NCI-H2196 (cell line): Measurements from ENCODE around the gene VSTM2L.
"Not testable (repeated sequence)": the region's sequence is repeated elsewhere in the genome, so short reads cannot be mapped to it uniquely, and the experiment has no call there.

Source experiments
- DNase-seq: peaks from one replicate; lab custom pipeline; 2025; ENCODE audit not compliant: unreplicated experiment; lab: John Stamatoyannopoulos, UW

Gene VSTM2L

GRCh38 chr20:37961066-37961465, 58.1 kb downstream of the VSTM2L start:
- no peak for DNase-seq

- DNase-seq, result not testable (repeated sequence)
These were observed 60.6 kb downstream of the VSTM2L start for GRCh38 chr20:37963483-37963882.

- DNase-seq, result no peak
These were observed 66.0 kb downstream of the VSTM2L start for GRCh38 chr20:37968841-37969401.

GRCh38 chr20:37969949-37970855, 67.3 kb downstream of the VSTM2L start:
- DNase-seq, result no peak

- no peak for DNase-seq
These were observed 67.9 kb downstream of the VSTM2L start for GRCh38 chr20:37970856-37971245.

GRCh38 chr20:37971561-37972127, 68.7 kb downstream of the VSTM2L start:
- no peak for DNase-seq

DNA sequence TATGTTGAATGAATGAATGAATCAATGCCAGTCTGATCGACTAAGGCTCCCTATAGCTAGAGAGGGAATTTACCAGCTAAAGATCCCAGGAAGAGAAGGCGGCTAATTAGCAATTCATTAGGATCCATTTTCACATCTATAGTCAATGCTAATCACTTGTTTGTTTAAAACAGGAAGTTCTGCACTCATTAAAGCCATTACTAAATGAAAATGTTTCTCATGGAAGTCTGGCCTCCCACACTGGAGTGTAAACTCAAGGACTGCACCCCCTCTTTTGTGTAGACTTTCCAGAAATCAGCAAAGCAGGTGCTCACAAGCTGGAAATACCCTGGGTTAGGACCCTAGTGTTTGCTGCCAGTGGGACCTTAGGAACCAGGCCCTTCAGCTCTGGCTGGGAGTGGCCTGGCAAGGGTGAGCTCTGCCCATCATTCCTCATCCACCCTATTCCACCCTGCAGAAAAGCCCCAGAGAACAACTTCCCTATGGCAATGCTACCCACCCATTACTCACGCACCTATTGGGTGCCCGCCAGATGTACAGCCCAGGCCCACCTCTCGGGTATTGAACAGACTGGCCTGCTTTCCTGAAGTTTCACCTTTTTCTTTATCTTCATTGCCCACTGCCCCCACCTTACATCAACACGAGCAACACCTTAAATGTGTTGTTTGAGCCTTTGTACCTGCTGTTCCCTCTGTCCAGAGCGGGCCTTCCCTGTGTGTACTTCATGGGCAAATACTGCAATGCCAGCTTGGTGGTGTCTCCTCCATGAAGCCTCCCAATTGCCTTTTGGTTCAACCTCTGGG, 69.5 kb downstream of the VSTM2L start:
- DNase-seq, result no peak

- no peak for DNase-seq
These were observed 70.4 kb downstream of the VSTM2L start for GRCh38 chr20:37973059-37973910.

- DNase-seq, result no peak
These were observed 74.0 kb downstream of the VSTM2L start for GRCh38 chr20:37976887-37977286.

GRCh38 chr20:37977338-37977737, 74.4 kb downstream of the VSTM2L start:
- no peak for DNase-seq

DNA sequence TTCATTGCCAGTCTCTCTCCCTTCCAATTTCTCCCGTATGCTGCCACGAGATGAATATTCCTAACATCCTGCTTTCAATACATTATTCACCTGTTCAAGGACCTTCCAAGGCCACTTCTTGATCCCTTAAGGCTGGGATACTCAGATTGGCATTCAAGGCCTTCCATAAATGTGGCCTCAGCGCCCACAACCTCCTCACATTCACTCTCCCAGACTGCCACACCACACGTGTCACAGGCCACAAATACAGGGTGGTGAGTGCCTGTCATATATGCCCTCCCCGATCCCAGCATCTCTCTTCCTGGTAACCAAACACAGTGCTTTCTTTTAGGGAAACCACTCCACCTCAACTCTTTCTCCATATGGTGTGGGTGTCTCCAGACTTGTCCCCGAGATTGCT, 74.9 kb downstream of the VSTM2L start:
- no peak for DNase-seq

DNA sequence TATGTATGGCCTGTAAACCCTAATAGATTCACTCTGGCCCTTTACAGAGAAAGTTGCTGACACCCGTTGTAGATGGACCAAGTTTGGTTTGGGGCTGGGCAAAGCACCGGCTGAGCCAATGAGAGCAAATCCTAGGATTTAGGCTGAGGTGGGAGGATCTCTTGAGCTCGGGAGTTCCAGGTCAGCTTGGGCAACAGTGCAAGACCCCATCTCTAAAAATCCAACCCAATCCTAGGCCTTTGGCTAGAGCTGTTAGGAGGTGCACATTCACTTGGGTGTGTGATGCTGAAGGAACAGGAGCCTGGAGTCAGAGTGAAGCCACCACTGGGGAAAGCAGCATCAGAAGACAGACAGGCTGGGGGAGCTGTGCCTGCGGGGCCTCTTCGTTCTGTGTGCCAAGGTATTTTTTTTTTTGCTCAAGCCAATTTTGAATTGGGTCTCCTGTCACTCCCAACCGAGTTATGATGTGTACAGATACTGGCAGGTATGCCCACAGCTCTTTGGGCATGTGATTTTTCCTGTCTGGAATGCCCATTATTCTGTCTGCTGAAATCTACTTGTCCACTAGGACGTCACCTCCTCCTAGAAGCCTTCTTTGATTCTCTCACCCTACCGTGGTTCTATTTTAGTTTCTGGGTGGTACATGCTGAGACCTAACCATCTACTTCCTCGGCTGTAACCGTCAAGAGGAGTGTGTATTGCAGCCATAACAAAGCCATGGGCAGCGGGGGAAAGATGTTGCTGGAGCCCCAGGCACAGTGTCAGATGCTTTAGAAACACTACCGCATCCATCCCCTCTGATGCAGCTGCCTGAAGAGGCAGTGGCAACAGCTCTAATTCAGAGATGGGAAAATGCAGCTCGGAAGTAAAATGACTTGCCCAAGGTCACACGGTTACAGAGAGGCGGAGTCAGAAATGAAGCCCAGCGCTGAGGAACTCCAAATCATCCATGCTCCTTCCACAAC, 76.4 kb downstream of the VSTM2L start:
- no peak for DNase-seq

GRCh38 chr20:37980383-37980782, 77.5 kb downstream of the VSTM2L start:
- DNase-seq, result no peak

- no peak for DNase-seq
These were observed 77.9 kb downstream of the VSTM2L start for GRCh38 chr20:37980876-37981275.

- no peak for DNase-seq
These were observed 78.6 kb downstream of the VSTM2L start for GRCh38 chr20:37981568-37981967.

DNA sequence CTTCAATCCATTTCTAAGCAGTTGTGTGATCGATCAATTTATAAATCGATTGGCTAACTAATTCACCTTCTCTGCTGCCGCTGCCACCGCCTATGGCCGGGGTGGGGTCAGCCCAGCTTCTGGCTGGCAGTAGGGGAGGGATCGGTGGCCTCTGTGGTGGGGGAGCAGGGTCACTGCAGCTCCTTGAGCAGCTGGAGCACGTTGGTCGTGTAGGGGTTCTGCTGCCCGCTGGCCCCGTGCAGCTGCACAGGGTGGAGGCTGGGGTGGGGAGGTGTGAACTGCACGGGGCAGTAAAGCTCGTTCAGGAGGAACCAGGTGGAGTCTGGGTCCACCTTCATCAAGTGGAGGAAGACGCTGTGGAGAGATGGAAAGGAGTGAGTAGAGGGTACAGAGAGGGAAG, 80.4 kb downstream of the VSTM2L start:
- DNase-seq, result no peak

GRCh38 chr20:37984018-37984785, 81.3 kb downstream of the VSTM2L start:
- DNase-seq, result no peak

GRCh38 chr20:37986044-37986858, 83.3 kb downstream of the VSTM2L start:
- DNase-seq, result no peak
